ENCODE measurements around the gene CHCHD1.
"Not testable (repeated sequence)": the region's sequence is repeated elsewhere in the genome, so short reads cannot be mapped to it uniquely, and the experiment has no call there.

The CHCHD1 gene

GRCh38 chr10:73781879-73782748 lies at the start of gene CHCHD1:
TSS of gene CHCHD1 (plus strand) at chr10:73782048. CDS start at chr10:73782076, 28 bp downstream.
- H3K4me1 ChIP-seq (ENCODE audit: insufficient read depth, low read length), result peaks cover 28% of the 10 kb centered on the region
- H3K36me3 ChIP-seq (ENCODE audit: insufficient read depth, low read length), result peaks cover 9% of the 10 kb centered on the region
- no peaks in the 10 kb centered on the region for H3K27me3 ChIP-seq (ENCODE audit: insufficient read depth, low read length)
- H3K4me3 ChIP-seq (ENCODE audit: low read length), result peak within 1 kb of the TSS; percentile 88
- H3K9me3 ChIP-seq (ENCODE audit: low read length), result no peaks in the 10 kb centered on the region
- H2AFZ ChIP-seq (ENCODE audit: low read depth, low read length), result peak within 1 kb of the TSS; percentile 21

- Histone ChIP-seq H3K9me3 (ENCODE audit: low read length) (no peaks in the 10 kb centered on the region), H2AFZ (ENCODE audit: low read depth, low read length) (no peak overlapping the region), H3K27me3 (ENCODE audit: insufficient read depth, low read length) (no peaks in the 10 kb centered on the region), H3K36me3 (ENCODE audit: insufficient read depth, low read length) (peaks cover 22% of the 10 kb centered on the region), H3K4me3 (ENCODE audit: low read length) (no peak overlapping the region), H3K4me1 (ENCODE audit: insufficient read depth, low read length) (peaks cover 9% of the 10 kb centered on the region)
Measured at GRCh38 chr10:73732426-73732825, 49.4 kb upstream of the CHCHD1 start.

GRCh38 chr10:73732931-73733623 lies 48.8 kb upstream of the CHCHD1 start:
- Histone ChIP-seq H3K36me3 (ENCODE audit: insufficient read depth, low read length) (peaks cover 21% of the 10 kb centered on the region), H3K4me3 (ENCODE audit: low read length) (no peak overlapping the region), H2AFZ (ENCODE audit: low read depth, low read length) (no peak overlapping the region), H3K9me3 (ENCODE audit: low read length) (no peaks in the 10 kb centered on the region), H3K27me3 (ENCODE audit: insufficient read depth, low read length) (no peaks in the 10 kb centered on the region), H3K4me1 (ENCODE audit: insufficient read depth, low read length) (peaks cover 9% of the 10 kb centered on the region)

- Histone ChIP-seq H3K9me3 (ENCODE audit: low read length) (no peaks in the 10 kb centered on the region), H3K36me3 (ENCODE audit: insufficient read depth, low read length) (peaks cover 21% of the 10 kb centered on the region), H3K27me3 (ENCODE audit: insufficient read depth, low read length) (no peaks in the 10 kb centered on the region), H3K4me1 (ENCODE audit: insufficient read depth, low read length) (peaks cover 9% of the 10 kb centered on the region), H3K4me3 (ENCODE audit: low read length) (no peak overlapping the region), H2AFZ (ENCODE audit: low read depth, low read length) (no peak overlapping the region)
Measured at GRCh38 chr10:73734028-73734720, 47.7 kb upstream of the CHCHD1 start.

- Histone ChIP-seq H3K9me3 (ENCODE audit: low read length) (no peaks in the 10 kb centered on the region), H2AFZ (ENCODE audit: low read depth, low read length) (no peak overlapping the region), H3K4me3 (ENCODE audit: low read length) (no peak overlapping the region), H3K36me3 (ENCODE audit: insufficient read depth, low read length) (peaks cover 21% of the 10 kb centered on the region), H3K27me3 (ENCODE audit: insufficient read depth, low read length) (no peaks in the 10 kb centered on the region), H3K4me1 (ENCODE audit: insufficient read depth, low read length) (peaks cover 5% of the 10 kb centered on the region)
Measured at GRCh38 chr10:73734796-73735305, 47.0 kb upstream of the CHCHD1 start.

GRCh38 chr10:73740501-73741254 lies 41.2 kb upstream of the CHCHD1 start:
- H3K27me3 ChIP-seq (ENCODE audit: insufficient read depth, low read length); H3K36me3 ChIP-seq (ENCODE audit: insufficient read depth, low read length); H3K4me3 ChIP-seq (ENCODE audit: low read length); H2AFZ ChIP-seq (ENCODE audit: low read depth, low read length); H3K9me3 ChIP-seq (ENCODE audit: low read length): not testable (repeated sequence)
- peaks cover 17% of the 10 kb centered on the region for H3K4me1 ChIP-seq (ENCODE audit: insufficient read depth, low read length)

- Histone ChIP-seq H2AFZ (ENCODE audit: low read depth, low read length) (no peak overlapping the region), H3K4me3 (ENCODE audit: low read length) (no peak overlapping the region), H3K36me3 (ENCODE audit: insufficient read depth, low read length) (peaks cover 9% of the 10 kb centered on the region), H3K27me3 (ENCODE audit: insufficient read depth, low read length) (no peaks in the 10 kb centered on the region), H3K9me3 (ENCODE audit: low read length) (no peaks in the 10 kb centered on the region), H3K4me1 (ENCODE audit: insufficient read depth, low read length) (peaks cover 17% of the 10 kb centered on the region)
Measured at GRCh38 chr10:73742454-73742734, 39.5 kb upstream of the CHCHD1 start.

GRCh38 chr10:73743327-73743904 lies 38.4 kb upstream of the CHCHD1 start:
- Histone ChIP-seq H3K4me3 (ENCODE audit: low read length) (peak overlapping the region; percentile 93), H3K9me3 (ENCODE audit: low read length) (no peaks in the 10 kb centered on the region), H3K36me3 (ENCODE audit: insufficient read depth, low read length) (peaks cover 10% of the 10 kb centered on the region), H2AFZ (ENCODE audit: low read depth, low read length) (peak overlapping the region; percentile 18), H3K4me1 (ENCODE audit: insufficient read depth, low read length) (peaks cover 17% of the 10 kb centered on the region), H3K27me3 (ENCODE audit: insufficient read depth, low read length) (no peaks in the 10 kb centered on the region)

GRCh38 chr10:73743905-73744663 lies 37.8 kb upstream of the CHCHD1 start, which contains the start of gene SEC24C:
TSS of gene SEC24C (plus strand) at chr10:73744372. CDS start at chr10:73746833, 2,461 bp downstream.
- no peaks in the 10 kb centered on the region for H3K9me3 ChIP-seq (ENCODE audit: low read length)
- peak within 1 kb of the TSS; percentile 18 for H2AFZ ChIP-seq (ENCODE audit: low read depth, low read length)
- H3K27me3 ChIP-seq (ENCODE audit: insufficient read depth, low read length), result no peaks in the 10 kb centered on the region
- peaks cover 14% of the 10 kb centered on the region for H3K36me3 ChIP-seq (ENCODE audit: insufficient read depth, low read length)
- H3K4me1 ChIP-seq (ENCODE audit: insufficient read depth, low read length), result peaks cover 17% of the 10 kb centered on the region
- H3K4me3 ChIP-seq (ENCODE audit: low read length), result peak within 1 kb of the TSS; percentile 93

GRCh38 chr10:73744664-73744975 lies 37.2 kb upstream of the CHCHD1 start:
- Histone ChIP-seq H3K4me3 (ENCODE audit: low read length) (peak overlapping the region; percentile 93), H2AFZ (ENCODE audit: low read depth, low read length) (peak overlapping the region; percentile 18), H3K4me1 (ENCODE audit: insufficient read depth, low read length) (peaks cover 17% of the 10 kb centered on the region)

GRCh38 chr10:73746721-73747120 lies 35.1 kb upstream of the CHCHD1 start:
- Histone ChIP-seq H3K9me3 (ENCODE audit: low read length) (no peaks in the 10 kb centered on the region), H3K27me3 (ENCODE audit: insufficient read depth, low read length) (no peaks in the 10 kb centered on the region), H3K4me1 (ENCODE audit: insufficient read depth, low read length) (peaks cover 17% of the 10 kb centered on the region), H3K4me3 (ENCODE audit: low read length) (no peak overlapping the region), H2AFZ (ENCODE audit: low read depth, low read length) (no peak overlapping the region), H3K36me3 (ENCODE audit: insufficient read depth, low read length) (peaks cover 36% of the 10 kb centered on the region)

More at GRCh38 chr10:73744664-73744975, 37.2 kb upstream of the CHCHD1 start:
- peaks cover 17% of the 10 kb centered on the region for H3K36me3 ChIP-seq (ENCODE audit: insufficient read depth, low read length)
- H3K27me3 ChIP-seq (ENCODE audit: insufficient read depth, low read length), result no peaks in the 10 kb centered on the region
- no peaks in the 10 kb centered on the region for H3K9me3 ChIP-seq (ENCODE audit: low read length)

- H2AFZ ChIP-seq (ENCODE audit: low read depth, low read length), result no peak overlapping the region
- H3K9me3 ChIP-seq (ENCODE audit: low read length), result no peaks in the 10 kb centered on the region
- peaks cover 64% of the 10 kb centered on the region for H3K36me3 ChIP-seq (ENCODE audit: insufficient read depth, low read length)
- H3K4me1 ChIP-seq (ENCODE audit: insufficient read depth, low read length), result no peaks in the 10 kb centered on the region
- no peak overlapping the region for H3K4me3 ChIP-seq (ENCODE audit: low read length)
- no peaks in the 10 kb centered on the region for H3K27me3 ChIP-seq (ENCODE audit: insufficient read depth, low read length)
Measured at GRCh38 chr10:73750819-73751218, 31.0 kb upstream of the CHCHD1 start.

Data from neuron (in vitro differentiated cells).